HL-60 (cell line): ENCODE data around the gene FARS2.

Experiments
- CTCF ChIP-seq: IDR thresholded peaks from one replicate; pipeline ENCODE4 v1.5.1; 2011; ENCODE audit warnings: low read length, control low read depth, inconsistent platforms; ENCODE audit not compliant: insufficient read depth
- POLR2AphosphoS5 ChIP-seq: IDR thresholded peaks from 2 replicates; pipeline ENCODE4 v1.6.1; 2012; ENCODE audit warnings: low read depth
- REST ChIP-seq: IDR thresholded peaks from 2 replicates; pipeline ENCODE4 v1.6.1; 2012; ENCODE audit warnings: low read depth; ENCODE audit not compliant: insufficient replicate concordance

GRCh38 chr6:5554226-5554625 is 292.9 kb downstream of the FARS2 start:
- TF ChIP-seq CTCF, result no peak
- no peak for TF ChIP-seq REST
- no peak for TF ChIP-seq POLR2AphosphoS5
